ENCODE results near the gene WDR36. TPM values are rescaled to one million over a fixed set of nuclear protein-coding genes. Genes with fewer than 3 reads are reported as not detected.

The WDR36 gene
- total and polyA plus RNA-seq, 9 of the 15 experiments (the other 6 are each of a cell fraction or from before 2014, with no cell fraction given): 25.7 to 68.0 (median 41.5) TPM

GRCh38 chr5:111092062-111092853, at the start of gene WDR36 (continued):
- peak; percentile 63; the same call in 1 of the 2 replicates for TF ChIP-seq ZFP91 (CRISPR knock-in tag; IDR thresholded peaks at IDR 0.05)
- TF ChIP-seq ZNF77 (CRISPR knock-in tag; IDR thresholded peaks at IDR 0.05): no peak
- no peak for TF ChIP-seq THRAP3 (IDR thresholded peaks at IDR 0.05; ENCODE audit: borderline replicate concordance)
- TF ChIP-seq THRB (CRISPR knock-in tag; conservative IDR thresholded peaks at IDR 0.05): no peak
- no peak for TF ChIP-seq BRD9 (IDR thresholded peaks at IDR 0.05; ENCODE audit: low read depth, partially characterized antibody)
- TF ChIP-seq ZNF395 (CRISPR knock-in tag; IDR thresholded peaks at IDR 0.05): peak; percentile 61
- peak; percentile 94 for TF ChIP-seq CBX1 (IDR thresholded peaks at IDR 0.05; ENCODE audit: low read depth)
- no peak for TF ChIP-seq COPS2 (conservative IDR thresholded peaks at IDR 0.05)
- peak; percentile 60; the same call in 1 of the 2 replicates for TF ChIP-seq ETV1 (tag; conservative IDR thresholded peaks at IDR 0.05; ENCODE audit: low read depth)
- no peak for TF ChIP-seq NR0B1 (IDR thresholded peaks at IDR 0.05; ENCODE audit: partially characterized antibody)
- peak; percentile 91 for TF ChIP-seq ATF6 (CRISPR knock-in tag; IDR thresholded peaks at IDR 0.05)
- TF ChIP-seq ERF (CRISPR knock-in tag; IDR thresholded peaks at IDR 0.05): no peak
- TF ChIP-seq HSF4 (CRISPR knock-in tag; IDR thresholded peaks at IDR 0.05; ENCODE audit: borderline replicate concordance): no peak
- TF ChIP-seq UBTF (IDR thresholded peaks at IDR 0.05; ENCODE audit: borderline replicate concordance in 1 of 2, low read depth in 2 of 2, low read length in 2 of 2): peak in 1 of 2 experiments; percentile 65; a peak in 1 of 4 replicates
- peak; percentile 94 for TF ChIP-seq MYNN (IDR thresholded peaks at IDR 0.05)
- no peak for TF ChIP-seq MYNN (CRISPR knock-in tag; IDR thresholded peaks at IDR 0.05)
- TF ChIP-seq HMG20A (CRISPR knock-in tag; conservative IDR thresholded peaks at IDR 0.05): no peak
